ENCODE measurements around the gene DEK. TPM values are rescaled to one million over a fixed set of nuclear protein-coding genes. Genes with fewer than 3 reads are reported as not detected.
"Not testable (repeated sequence)": the region's sequence is repeated elsewhere in the genome, so short reads cannot be mapped to it uniquely, and the experiment has no call there.

Gene DEK
- total and polyA plus RNA-seq, 4 experiments from 2014 or later = 56.4 to 131 (median 110) TPM

DNA sequence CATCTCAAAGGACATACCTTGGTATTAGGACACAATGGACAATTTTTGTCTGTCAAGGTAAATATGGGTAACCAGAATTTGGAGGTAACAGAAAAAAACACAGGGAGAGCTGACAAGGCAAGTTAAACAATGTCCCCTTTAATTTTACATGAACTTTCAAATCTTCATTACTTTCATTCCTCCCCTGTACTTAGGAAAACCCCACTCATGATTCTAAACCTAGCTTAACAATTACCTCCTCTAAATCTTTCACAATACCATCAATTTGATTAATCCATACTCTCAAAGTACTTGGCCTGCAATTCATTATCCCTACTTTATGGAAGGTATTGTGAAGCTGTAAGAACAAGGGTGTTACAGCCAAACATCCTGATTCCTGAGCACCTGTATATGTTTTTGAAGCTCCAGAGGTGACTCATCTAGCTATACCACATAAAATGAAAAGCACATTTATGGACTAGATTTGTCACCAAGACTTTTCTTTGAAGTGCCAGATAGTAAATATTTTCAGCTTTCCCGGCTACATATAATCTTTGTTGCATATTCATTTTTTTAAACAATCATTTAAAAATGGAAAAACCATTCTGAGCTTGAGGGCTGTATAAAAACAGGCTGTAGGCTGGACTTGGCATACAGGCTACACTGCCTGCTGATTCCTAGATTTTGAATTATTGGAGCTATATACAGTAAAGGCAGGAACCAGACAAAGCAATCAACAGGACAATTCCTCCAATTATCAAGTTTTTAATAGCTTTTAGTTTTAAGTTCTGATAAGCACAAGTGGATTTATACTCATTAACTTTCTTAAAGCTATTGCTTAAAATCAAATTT lies 22.9 kb downstream of the DEK start:
- Mint-ChIP-seq H3K4me1 (peaks cover 36 to 53% (median 44%) of the 10 kb centered on the region in 4 donors), H3K4me3 (peak overlapping the region in 3 of 8 donors; percentile 1 to 50 (median 26)), H3K9me3 (peaks cover 0 to 4% (median 0%) of the 10 kb centered on the region in 8 donors), H3K36me3 (peaks cover 56 to 79% of the 10 kb centered on the region in 2 donors), H3K27me3 (no peaks in the 10 kb centered on the region), H3K27ac (peak overlapping the region; percentile 2 to 88 (median 56))
- Histone ChIP-seq H3K4me3 (ENCODE audit: low read length in 2 of 2) (no peak overlapping the region), H3K27ac (ENCODE audit: low read depth, low read length) (no peak overlapping the region), H3K4me1 (ENCODE audit: insufficient read depth, low read length) (peaks cover 28% of the 10 kb centered on the region), H3K27me3 (ENCODE audit: insufficient read depth, low read length) (no peaks in the 10 kb centered on the region), H3K36me3 (ENCODE audit: insufficient read depth, low read length) (peaks cover 24% of the 10 kb centered on the region), H3K9me3 (ENCODE audit: control insufficient read depth in 1 of 2, low read length in 2 of 2) (no peaks in the 10 kb centered on the region)
- ChIA-PET POLR2A (ENCODE audit: partially characterized antibody) (interaction anchor here (1.0 to 1.8 kb wide), 4 partner anchors 20 to 86 kb away, joined by 3 to 5 read pairs (median 5); partner anchors contain the start of genes DEK, KDM1B and TPMT), CTCF (ENCODE audit: partially characterized antibody) (interaction anchor here (0.7 to 1.0 kb wide), 2 partner anchors 12 kb away, joined by 3 to 4 read pairs; no protein-coding TSS in a partner anchor)
- intact Hi-C loops (cut with micrococcal nuclease) = loop anchor here (2.0 kb wide), 1 partner anchor 21 kb away; no protein-coding TSS in a partner anchor
- DNase-seq = no peak

DNA sequence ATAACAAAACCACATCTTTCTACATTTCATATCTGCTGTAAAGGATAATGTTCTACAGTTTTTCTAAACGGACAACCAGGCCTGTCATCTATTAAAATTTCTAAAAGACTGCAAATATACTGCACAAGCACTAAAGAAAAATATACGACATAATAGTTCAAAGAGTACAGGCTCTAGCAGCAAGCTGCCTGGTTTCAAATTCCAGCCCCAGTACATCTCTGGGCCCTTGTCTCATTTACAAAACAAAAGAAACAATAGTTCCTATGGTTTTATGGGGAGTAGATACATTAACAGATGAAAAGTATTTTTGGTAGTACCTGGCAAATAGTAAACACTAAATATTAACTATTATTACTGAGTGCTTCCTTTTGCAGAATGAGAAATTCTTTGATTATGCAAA lies 24.1 kb downstream of the DEK start:
- Histone ChIP-seq H3K4me1 (ENCODE audit: insufficient read depth, low read length) (peaks cover 23% of the 10 kb centered on the region), H3K4me3 (ENCODE audit: low read length in 2 of 2) (no peak overlapping the region), H3K27me3 (ENCODE audit: insufficient read depth, low read length) (no peaks in the 10 kb centered on the region), H3K9me3 (ENCODE audit: control insufficient read depth in 1 of 2, low read length in 2 of 2) (no peaks in the 10 kb centered on the region), H3K36me3 (ENCODE audit: insufficient read depth, low read length) (peaks cover 18% of the 10 kb centered on the region), H3K27ac (ENCODE audit: low read depth, low read length) (no peak overlapping the region)
- ChIA-PET CTCF (ENCODE audit: partially characterized antibody) (no interaction called here), POLR2A (ENCODE audit: partially characterized antibody) (no interaction called here)
- DNase-seq = no peak
- intact Hi-C loops (cut with micrococcal nuclease) = no loop called here
- H3K27ac Mint-ChIP-seq = peak overlapping the region in 5 of 7 donors; percentile 19 to 75 (median 29)
- H3K9me3 Mint-ChIP-seq = no peaks in the 10 kb centered on the region
- no peaks in the 10 kb centered on the region for H3K27me3 Mint-ChIP-seq
- no peak overlapping the region for H3K4me3 Mint-ChIP-seq
- H3K4me1 Mint-ChIP-seq = peaks cover 32 to 44% (median 35%) of the 10 kb centered on the region in 4 donors
- H3K36me3 Mint-ChIP-seq = peaks cover 57 to 79% of the 10 kb centered on the region in 2 donors

DNA sequence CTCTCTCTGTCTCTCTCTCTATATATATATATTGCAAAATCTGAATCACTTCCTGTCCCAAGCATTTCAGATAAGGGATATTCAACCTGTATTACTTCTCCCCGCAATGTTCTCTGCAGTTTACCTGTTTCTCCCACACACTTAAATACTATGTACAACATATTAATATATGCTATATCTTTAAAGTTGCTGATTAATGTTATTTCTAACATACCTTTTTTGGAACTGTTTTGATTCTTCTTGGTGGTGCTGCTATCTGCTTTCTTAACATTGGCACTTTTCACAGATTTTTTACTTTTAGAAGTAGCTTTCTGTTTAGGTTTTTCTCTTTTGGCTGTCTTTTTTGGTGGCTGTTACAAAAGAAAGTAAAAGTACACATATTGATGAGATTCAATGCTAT lies 27.2 kb downstream of the DEK start:
- H3K36me3 Mint-ChIP-seq = peaks cover 57 to 79% of the 10 kb centered on the region in 2 donors
- H3K4me1 ChIP-seq (ENCODE audit: insufficient read depth, low read length) = peaks cover 8% of the 10 kb centered on the region
- no peak overlapping the region for H3K4me3 Mint-ChIP-seq
- H3K27me3 ChIP-seq (ENCODE audit: insufficient read depth, low read length) = no peaks in the 10 kb centered on the region
- H3K27ac Mint-ChIP-seq = peak overlapping the region in 1 of 7 donors; percentile 53
- intact Hi-C loops (cut with micrococcal nuclease) = no loop called here
- H3K27me3 Mint-ChIP-seq = no peaks in the 10 kb centered on the region
- peaks cover 0 to 20% (median 14%) of the 10 kb centered on the region in 8 donors for H3K9me3 Mint-ChIP-seq
- peaks cover 17% of the 10 kb centered on the region for H3K36me3 ChIP-seq (ENCODE audit: insufficient read depth, low read length)
- H3K4me3 ChIP-seq (ENCODE audit: low read length in 2 of 2) = no peak overlapping the region
- no peak for DNase-seq
- H3K9me3 ChIP-seq (ENCODE audit: control insufficient read depth in 1 of 2, low read length in 2 of 2) = no peaks in the 10 kb centered on the region
- H3K27ac ChIP-seq (ENCODE audit: low read depth, low read length) = no peak overlapping the region
- ChIA-PET POLR2A (ENCODE audit: partially characterized antibody) (no interaction called here), CTCF (ENCODE audit: partially characterized antibody) (no interaction called here)
- H3K4me1 Mint-ChIP-seq = peaks cover 13 to 24% (median 18%) of the 10 kb centered on the region in 4 donors

DNA sequence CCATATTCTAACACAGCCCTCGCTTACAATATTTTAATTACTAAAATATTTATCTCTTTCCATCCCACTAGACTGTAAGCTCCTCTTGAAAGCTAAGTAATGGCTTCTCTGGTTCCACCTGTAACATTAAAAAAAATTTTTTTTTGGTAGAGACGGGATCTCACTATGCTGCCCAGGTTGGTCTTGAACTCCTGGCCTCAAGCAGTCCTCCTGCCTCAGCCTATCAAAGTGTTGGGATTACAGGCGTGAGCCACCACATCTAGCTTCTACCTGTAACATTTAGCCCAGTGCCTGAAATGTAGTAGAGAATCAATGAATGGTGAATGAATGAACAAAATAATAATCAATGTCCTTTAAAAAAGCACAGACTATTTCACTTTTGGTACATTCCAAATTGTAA lies 28.8 kb downstream of the DEK start:
- POLR2A ChIA-PET (ENCODE audit: partially characterized antibody) = no interaction called here
- no peak overlapping the region for H3K4me3 Mint-ChIP-seq

DNA sequence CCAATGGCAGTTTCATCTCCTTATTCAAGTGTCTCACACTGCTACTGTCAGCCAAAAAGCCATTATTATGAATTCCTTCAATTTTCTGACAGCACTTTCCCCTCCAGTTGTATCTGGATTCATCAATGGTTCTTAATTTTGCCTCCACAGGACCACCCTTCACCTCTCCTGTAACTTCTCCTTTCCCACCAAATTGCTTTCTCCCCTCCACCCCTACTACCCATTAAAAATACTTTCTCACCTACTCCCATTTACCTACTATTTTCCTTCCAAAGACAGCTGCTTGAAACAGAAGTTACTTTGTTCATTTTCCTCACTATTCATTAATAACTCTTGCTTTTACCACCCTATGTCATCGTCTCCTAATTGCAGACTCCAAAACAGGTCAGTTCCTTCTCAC lies 29.8 kb downstream of the DEK start:
- ChIA-PET CTCF (ENCODE audit: partially characterized antibody) (no interaction called here), POLR2A (ENCODE audit: partially characterized antibody) (no interaction called here)
- no peak overlapping the region for H3K4me3 ChIP-seq (ENCODE audit: low read length in 2 of 2)
- no peak for DNase-seq
- H3K27me3 ChIP-seq (ENCODE audit: insufficient read depth, low read length) = no peaks in the 10 kb centered on the region
- H3K27ac ChIP-seq (ENCODE audit: low read depth, low read length) = no peak overlapping the region
- no peak overlapping the region for H3K4me3 Mint-ChIP-seq
- H3K36me3 Mint-ChIP-seq = peaks cover 81 to 87% of the 10 kb centered on the region in 2 donors
- peaks cover 0 to 23% (median 12%) of the 10 kb centered on the region in 4 donors for H3K4me1 Mint-ChIP-seq
- H3K9me3 Mint-ChIP-seq = peaks cover 0 to 41% (median 29%) of the 10 kb centered on the region in 8 donors
- intact Hi-C loops (cut with micrococcal nuclease) = no loop called here
- H3K36me3 ChIP-seq (ENCODE audit: insufficient read depth, low read length) = peaks cover 22% of the 10 kb centered on the region
- no peaks in the 10 kb centered on the region for H3K27me3 Mint-ChIP-seq
- no peaks in the 10 kb centered on the region for H3K9me3 ChIP-seq (ENCODE audit: control insufficient read depth in 1 of 2, low read length in 2 of 2)
- peak overlapping the region in 4 of 7 donors; percentile 10 to 52 (median 30) for H3K27ac Mint-ChIP-seq
- no peaks in the 10 kb centered on the region for H3K4me1 ChIP-seq (ENCODE audit: insufficient read depth, low read length)

More for the DNA sequence above, 28.8 kb downstream of the DEK start:
- H3K27me3 Mint-ChIP-seq = no peaks in the 10 kb centered on the region
- Histone ChIP-seq H3K9me3 (ENCODE audit: control insufficient read depth in 1 of 2, low read length in 2 of 2) (no peaks in the 10 kb centered on the region), H3K36me3 (ENCODE audit: insufficient read depth, low read length) (peaks cover 22% of the 10 kb centered on the region), H3K4me3 (ENCODE audit: low read length in 2 of 2) (no peak overlapping the region), H3K27ac (ENCODE audit: low read depth, low read length) (no peak overlapping the region), H3K27me3 (ENCODE audit: insufficient read depth, low read length) (no peaks in the 10 kb centered on the region), H3K4me1 (ENCODE audit: insufficient read depth, low read length) (no peaks in the 10 kb centered on the region)
- intact Hi-C loops (cut with micrococcal nuclease) = no loop called here
- H3K36me3 Mint-ChIP-seq = peaks cover 71 to 82% of the 10 kb centered on the region in 2 donors
- CTCF ChIA-PET (ENCODE audit: partially characterized antibody) = no interaction called here
- peaks cover 0 to 21% (median 12%) of the 10 kb centered on the region in 4 donors for H3K4me1 Mint-ChIP-seq
- no peak for DNase-seq
- peak overlapping the region in 1 of 7 donors; percentile 49 for H3K27ac Mint-ChIP-seq
- H3K9me3 Mint-ChIP-seq = peaks cover 0 to 32% (median 22%) of the 10 kb centered on the region in 8 donors

DNA sequence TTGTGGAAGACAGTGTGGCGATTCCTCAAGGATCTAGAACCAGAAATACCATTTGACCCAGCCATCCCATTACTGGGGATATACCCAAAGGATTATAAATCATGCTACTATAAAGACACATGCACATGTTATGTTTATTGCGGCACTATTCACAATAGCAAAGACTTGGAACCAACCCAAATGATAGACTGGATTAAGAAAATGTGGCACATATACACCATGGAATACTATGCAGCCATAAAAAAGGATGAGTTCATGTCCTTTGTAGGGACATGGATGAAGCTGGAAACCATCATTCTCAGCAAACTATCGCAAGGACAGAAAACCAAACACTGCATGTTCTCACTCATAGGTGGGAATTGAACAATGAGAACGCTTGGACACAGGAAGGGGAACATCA lies 30.6 kb downstream of the DEK start:
- H3K4me1 ChIP-seq (ENCODE audit: insufficient read depth, low read length); H3K4me3 ChIP-seq (ENCODE audit: low read length in 2 of 2); H3K4me3 Mint-ChIP-seq; H3K27me3 Mint-ChIP-seq; H3K9me3 ChIP-seq (ENCODE audit: control insufficient read depth in 1 of 2, low read length in 2 of 2); CTCF ChIA-PET (ENCODE audit: partially characterized antibody); DNase-seq; H3K27ac ChIP-seq (ENCODE audit: low read depth, low read length); intact Hi-C loops (cut with micrococcal nuclease); POLR2A ChIA-PET (ENCODE audit: partially characterized antibody); H3K27me3 ChIP-seq (ENCODE audit: insufficient read depth, low read length): not testable (repeated sequence)
- H3K36me3 Mint-ChIP-seq = peaks cover 85 to 87% of the 10 kb centered on the region in 2 donors
- H3K9me3 Mint-ChIP-seq = peaks cover 0 to 49% (median 31%) of the 10 kb centered on the region in 8 donors
- H3K4me1 Mint-ChIP-seq = peaks cover 0 to 23% (median 15%) of the 10 kb centered on the region in 4 donors
- H3K27ac Mint-ChIP-seq = peak overlapping the region in 1 of 7 donors; percentile 68
- peaks cover 24% of the 10 kb centered on the region for H3K36me3 ChIP-seq (ENCODE audit: insufficient read depth, low read length)

DNA sequence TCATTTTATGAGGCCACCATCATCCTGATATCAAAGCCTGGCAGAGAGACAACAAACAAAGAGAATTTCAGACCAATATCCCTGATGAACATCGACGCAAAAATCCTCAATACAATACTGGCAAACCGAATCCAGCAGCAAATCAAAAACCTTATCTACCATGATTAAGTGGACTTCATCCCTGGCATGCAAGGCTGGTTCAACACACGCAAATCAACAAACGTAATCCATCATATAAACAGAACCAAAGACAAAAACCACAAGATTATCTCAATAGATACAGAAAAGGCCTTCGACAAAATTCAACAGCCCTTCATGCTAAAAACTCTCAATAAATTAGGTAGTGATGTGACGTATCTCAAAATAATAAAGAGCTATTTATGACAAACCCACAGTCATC lies 32.5 kb downstream of the DEK start:
- H3K27ac ChIP-seq (ENCODE audit: low read depth, low read length); intact Hi-C loops (cut with micrococcal nuclease); H3K4me3 ChIP-seq (ENCODE audit: low read length in 2 of 2); POLR2A ChIA-PET (ENCODE audit: partially characterized antibody); H3K9me3 ChIP-seq (ENCODE audit: control insufficient read depth in 1 of 2, low read length in 2 of 2); H3K27me3 Mint-ChIP-seq; CTCF ChIA-PET (ENCODE audit: partially characterized antibody); H3K4me1 ChIP-seq (ENCODE audit: insufficient read depth, low read length); H3K27me3 ChIP-seq (ENCODE audit: insufficient read depth, low read length); DNase-seq: not testable (repeated sequence)
- H3K36me3 Mint-ChIP-seq = peaks cover 87 to 89% of the 10 kb centered on the region in 2 donors
- peaks cover 24% of the 10 kb centered on the region for H3K36me3 ChIP-seq (ENCODE audit: insufficient read depth, low read length)
- peaks cover 0 to 49% (median 31%) of the 10 kb centered on the region in 8 donors for H3K9me3 Mint-ChIP-seq
- peak overlapping the region in 1 of 7 donors; percentile 32 for H3K27ac Mint-ChIP-seq
- peak overlapping the region in 1 of 8 donors; percentile 36 for H3K4me3 Mint-ChIP-seq
- peaks cover 0 to 25% (median 16%) of the 10 kb centered on the region in 4 donors for H3K4me1 Mint-ChIP-seq
